Neural progenitor cell (in vitro differentiated cells): ENCODE data around the gene BRCA1. TPM values are rescaled to one million over a fixed set of nuclear protein-coding genes. Genes with fewer than 3 reads are reported as not detected.
A peak's percentile ranks its signal among the peaks of the same experiment; 100 is the strongest.

ENCODE experiments used
- DNase-seq: peaks from one replicate; pipeline ENCODE4 v3.0.0-alpha.2; 2016; ENCODE audit warnings: low spot score
- H2AFZ ChIP-seq: fragments of 200-600 bp; sonication (generic); replicated peaks from 2 replicates; pipeline ENCODE4 v1.6.1; 2016; ENCODE audit warnings: antibody characterized with exemption
- H3F3A ChIP-seq: fragments of 200-600 bp; sonication (generic); 2 replicates; pipeline ENCODE4 v1.6.1; 2016; ENCODE audit warnings: antibody characterized with exemption, low read depth
- H3K27ac ChIP-seq: fragments of 200-600 bp; sonication (generic); 2 replicates; pipeline ENCODE4 v1.5.1; 2016; ENCODE audit warnings: mild to moderate bottlenecking
- H3K27me3 ChIP-seq: fragments of 200-600 bp; sonication (generic); 2 replicates; pipeline ENCODE4 v1.6.1; 2016; ENCODE audit warnings: mild to moderate bottlenecking, moderate library complexity
- H3K36me3 ChIP-seq: fragments of 200-600 bp; sonication (generic); 2 replicates; pipeline ENCODE4 v1.5.1; 2016
- H3K4me1 ChIP-seq: fragments of 200-600 bp; sonication (generic); 2 replicates; pipeline ENCODE4 v1.6.1; 2016; ENCODE audit warnings: mixed run types
- H3K4me2 ChIP-seq: fragments of 200-600 bp; sonication (generic); 2 replicates; pipeline ENCODE4 v1.6.1; 2016
- H3K4me3 ChIP-seq: fragments of 200-600 bp; sonication (generic); 2 replicates; pipeline ENCODE4 v1.5.1; 2016
- H3K79me2 ChIP-seq: fragments of 200-600 bp; sonication (generic); 2 replicates; pipeline ENCODE4 v1.6.1; 2016; ENCODE audit warnings: low read depth
- H3K9ac ChIP-seq: fragments of 200-600 bp; sonication (generic); 2 replicates; pipeline ENCODE4 v1.6.1; 2016
- H3K9me3 ChIP-seq: fragments of 200-600 bp; sonication (generic); 2 replicates; pipeline ENCODE4 v1.5.1; 2016; ENCODE audit warnings: low read depth
- H4K20me1 ChIP-seq: fragments of 200-600 bp; sonication (generic); 2 replicates; pipeline ENCODE4 v1.6.1; 2016; ENCODE audit warnings: low read depth
- H3K27ac Mint-ChIP-seq: 3 replicates; pipeline ENCODE4 v1.8.0; 2021; ENCODE audit warnings: mixed read lengths
- H3K27me3 Mint-ChIP-seq: 2 replicates; pipeline ENCODE4 v1.8.0; 2022; ENCODE audit warnings: low read depth, mild to moderate bottlenecking, inconsistent platforms, moderate library complexity, mixed read lengths; ENCODE audit not compliant: insufficient read depth
- H3K36me3 Mint-ChIP-seq: 3 replicates; pipeline ENCODE4 v1.8.0; 2021; ENCODE audit warnings: mixed read lengths
- H3K4me1 Mint-ChIP-seq: 3 replicates; pipeline ENCODE4 v1.8.0; 2021; ENCODE audit warnings: mixed read lengths
- H3K4me3 Mint-ChIP-seq: 3 replicates; pipeline ENCODE4 v1.8.0; 2021; ENCODE audit warnings: mild to moderate bottlenecking, moderate library complexity, mixed read lengths
- H3K9me3 Mint-ChIP-seq: 3 replicates; pipeline ENCODE4 v1.8.0; 2020; ENCODE audit warnings: mixed read lengths
- EZH2 ChIP-seq: fragments of 200-600 bp; sonication (generic); IDR thresholded peaks from 2 replicates; pipeline ENCODE4 v1.6.1; 2017; ENCODE audit warnings: antibody characterized with exemption, mild to moderate bottlenecking, moderate library complexity
- EZH2phosphoT487 ChIP-seq: fragments of 200-600 bp; sonication (generic); IDR thresholded peaks from 2 replicates; pipeline ENCODE4 v1.6.1; 2017; ENCODE audit warnings: antibody characterized with exemption
- total RNA-seq: library from RNA; depleted of rRNA; stranded (reverse); fragments of >200 nt; gene quantifications from 2 replicates; pipeline ENCODE4 v1.2.3, GENCODE V29; 2015; ENCODE audit warnings: low replicate concordance
- TF ChIP-seq, protein P1 (sequence below): fragments of 200-600 bp; sonication (generic); IDR thresholded peaks from 2 replicates; pipeline ENCODE4 v1.5.1; 2017; ENCODE audit warnings: antibody characterized with exemption, mild to moderate bottlenecking

BRCA1 gene
- total RNA-seq, 1 donor from 2014 or later = 77.3 TPM

DNA sequence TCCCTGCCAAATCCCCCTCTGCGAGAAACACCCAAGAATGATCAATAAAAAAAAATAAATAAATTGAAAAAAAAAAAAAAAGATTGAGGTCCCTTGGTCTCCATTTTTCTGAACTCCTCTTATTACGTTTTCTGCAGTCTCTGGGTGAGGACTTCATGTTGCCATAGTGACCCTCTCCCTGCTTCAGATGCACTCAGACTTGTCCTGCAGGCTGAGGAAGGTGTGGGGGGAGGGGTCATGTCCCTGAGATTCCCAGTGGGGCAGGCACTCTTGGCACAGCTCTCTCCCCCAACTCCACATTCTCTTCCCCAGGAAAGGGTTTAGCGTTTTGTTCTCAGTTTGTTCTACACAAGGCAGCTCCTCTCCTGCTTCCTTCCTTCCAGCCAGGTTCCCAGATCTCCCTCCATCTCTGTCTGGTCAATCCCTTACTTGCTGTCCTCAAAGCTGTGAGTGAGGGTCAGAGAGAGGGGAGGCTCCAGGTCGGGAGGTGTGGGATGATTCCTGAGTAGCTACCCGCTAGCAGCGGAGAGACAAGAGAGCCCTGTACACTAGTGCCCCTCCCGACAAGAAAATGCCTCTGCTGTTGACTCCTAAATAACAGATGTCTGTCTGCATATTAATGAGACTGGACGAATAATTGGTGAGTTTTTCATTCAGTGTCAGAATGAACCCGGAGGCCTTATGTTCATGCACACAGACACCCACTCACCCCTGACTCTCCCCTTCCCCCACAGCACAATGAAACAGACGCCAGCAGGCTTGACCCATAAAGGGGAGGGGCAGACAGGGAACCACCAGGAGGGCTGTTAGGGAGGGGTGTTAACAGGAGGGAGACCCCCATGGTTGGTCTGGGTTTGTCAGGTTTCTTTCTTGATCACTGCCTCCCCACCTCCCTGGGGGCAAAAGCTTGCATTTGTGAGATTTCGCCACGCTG lies 90.9 kb downstream of the BRCA1 start:
- H3K27me3 ChIP-seq = no peaks in the 10 kb centered on the region
- H2AFZ ChIP-seq = no peak overlapping the region
- Mint-ChIP-seq H3K9me3 (no peaks in the 10 kb centered on the region), H3K36me3 (peaks cover under 1% of the 10 kb centered on the region), H3K27ac (peak overlapping the region; percentile 99), H3K27me3 (peaks cover 11% of the 10 kb centered on the region), H3K4me1 (peaks cover 55% of the 10 kb centered on the region), H3K4me3 (peak overlapping the region; percentile 79)
- H3K4me2 ChIP-seq = peak overlapping the region; percentile 76
- DNase-seq = peak; percentile 48
- no peaks in the 10 kb centered on the region for H3K9me3 ChIP-seq
- no peaks in the 10 kb centered on the region for H3K36me3 ChIP-seq
- H3K4me1 ChIP-seq = peaks cover 54% of the 10 kb centered on the region
- H3K27ac ChIP-seq = peak overlapping the region; percentile 83
- no peaks in the 10 kb centered on the region for H3K79me2 ChIP-seq
- H4K20me1 ChIP-seq = no peaks in the 10 kb centered on the region
- H3K9ac ChIP-seq = no peak overlapping the region
- peak overlapping the region; percentile 29 for H3K4me3 ChIP-seq
- no peak for TF ChIP-seq EZH2phosphoT487
- TF ChIP-seq, protein P1, sequence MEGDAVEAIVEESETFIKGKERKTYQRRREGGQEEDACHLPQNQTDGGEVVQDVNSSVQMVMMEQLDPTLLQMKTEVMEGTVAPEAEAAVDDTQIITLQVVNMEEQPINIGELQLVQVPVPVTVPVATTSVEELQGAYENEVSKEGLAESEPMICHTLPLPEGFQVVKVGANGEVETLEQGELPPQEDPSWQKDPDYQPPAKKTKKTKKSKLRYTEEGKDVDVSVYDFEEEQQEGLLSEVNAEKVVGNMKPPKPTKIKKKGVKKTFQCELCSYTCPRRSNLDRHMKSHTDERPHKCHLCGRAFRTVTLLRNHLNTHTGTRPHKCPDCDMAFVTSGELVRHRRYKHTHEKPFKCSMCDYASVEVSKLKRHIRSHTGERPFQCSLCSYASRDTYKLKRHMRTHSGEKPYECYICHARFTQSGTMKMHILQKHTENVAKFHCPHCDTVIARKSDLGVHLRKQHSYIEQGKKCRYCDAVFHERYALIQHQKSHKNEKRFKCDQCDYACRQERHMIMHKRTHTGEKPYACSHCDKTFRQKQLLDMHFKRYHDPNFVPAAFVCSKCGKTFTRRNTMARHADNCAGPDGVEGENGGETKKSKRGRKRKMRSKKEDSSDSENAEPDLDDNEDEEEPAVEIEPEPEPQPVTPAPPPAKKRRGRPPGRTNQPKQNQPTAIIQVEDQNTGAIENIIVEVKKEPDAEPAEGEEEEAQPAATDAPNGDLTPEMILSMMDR = peak; percentile 3
- no peak for TF ChIP-seq EZH2
- peaks cover 64% of the 10 kb centered on the region for H3F3A ChIP-seq

- DNase-seq = no peak
- Histone ChIP-seq H3K27me3 (no peaks in the 10 kb centered on the region), H3K79me2 (peaks cover 1% of the 10 kb centered on the region), H3K36me3 (no peaks in the 10 kb centered on the region), H3K27ac (no peak overlapping the region), H3K9me3 (no peaks in the 10 kb centered on the region), H2AFZ (no peak overlapping the region), H3K4me1 (peaks cover 51% of the 10 kb centered on the region), H3K4me3 (no peak overlapping the region), H3K9ac (no peak overlapping the region), H3K4me2 (peak overlapping the region; percentile 42), H3F3A (peaks cover 48% of the 10 kb centered on the region), H4K20me1 (no peaks in the 10 kb centered on the region)
- TF ChIP-seq, protein P1 = no peak
- TF ChIP-seq EZH2 = no peak
- no peak for TF ChIP-seq EZH2phosphoT487
- Mint-ChIP-seq H3K4me3 (no peak overlapping the region), H3K27ac (peak overlapping the region; percentile 82), H3K9me3 (no peaks in the 10 kb centered on the region), H3K4me1 (peaks cover 62% of the 10 kb centered on the region), H3K27me3 (peaks cover 9% of the 10 kb centered on the region), H3K36me3 (peaks cover 15% of the 10 kb centered on the region)
Measured at GRCh38 chr17:43031666-43032065, 93.5 kb downstream of the BRCA1 start.

DNA sequence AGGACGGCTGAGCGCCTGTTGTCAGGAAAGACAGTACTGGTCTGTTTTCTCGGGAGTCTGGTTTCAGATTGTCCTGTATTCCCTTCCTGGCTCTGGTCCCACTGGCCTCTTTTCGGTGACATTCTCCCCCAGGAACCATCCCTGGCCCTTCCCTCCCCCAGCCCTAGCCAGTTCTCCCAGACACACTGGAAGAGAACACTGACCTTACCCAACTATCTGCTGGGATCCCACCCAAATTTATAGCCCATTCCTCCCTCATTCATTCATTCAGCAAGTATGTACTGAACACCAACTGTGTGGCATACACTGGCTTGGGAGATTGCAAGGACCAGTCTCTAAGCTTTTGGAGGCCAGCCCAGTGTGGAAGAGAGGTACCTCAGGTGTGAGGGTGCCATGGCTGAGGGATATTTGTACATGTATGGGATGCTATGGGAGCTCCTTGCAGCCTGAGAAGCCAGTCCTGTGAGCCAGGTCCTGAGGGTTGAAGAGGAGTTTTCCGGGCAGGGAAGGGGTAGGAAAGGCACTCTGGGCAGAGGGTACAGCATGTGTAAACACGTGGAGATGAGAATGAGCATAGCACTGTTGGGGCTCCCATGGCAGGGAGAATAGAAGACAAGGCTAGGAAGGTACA lies 94.9 kb downstream of the BRCA1 start:
- Histone ChIP-seq H3K27ac (no peak overlapping the region), H2AFZ (no peak overlapping the region), H3K4me2 (no peak overlapping the region), H3K4me3 (no peak overlapping the region), H3F3A (peaks cover 43% of the 10 kb centered on the region), H3K9ac (no peak overlapping the region), H3K79me2 (peaks cover 16% of the 10 kb centered on the region), H3K9me3 (no peaks in the 10 kb centered on the region), H3K27me3 (no peaks in the 10 kb centered on the region), H4K20me1 (no peaks in the 10 kb centered on the region), H3K4me1 (peaks cover 49% of the 10 kb centered on the region), H3K36me3 (no peaks in the 10 kb centered on the region)
- Mint-ChIP-seq H3K4me1 (peaks cover 48% of the 10 kb centered on the region), H3K27ac (peak overlapping the region; percentile 4), H3K27me3 (peaks cover 9% of the 10 kb centered on the region), H3K4me3 (no peak overlapping the region), H3K9me3 (no peaks in the 10 kb centered on the region), H3K36me3 (peaks cover 15% of the 10 kb centered on the region)
- no peak for TF ChIP-seq EZH2phosphoT487
- TF ChIP-seq EZH2 = no peak
- TF ChIP-seq, protein P1 = no peak
- no peak for DNase-seq
